Hepatocyte (in vitro differentiated cells): ENCODE results near the gene ETV6. TPM values are rescaled to one million over a fixed set of nuclear protein-coding genes. Genes with fewer than 3 reads are reported as not detected.

Experiments
- DNase-seq: peaks from one replicate; pipeline ENCODE4 v3.0.0-alpha.2; 2016; ENCODE audit warnings: low spot score
- H2AFZ ChIP-seq: fragments of 200-600 bp; sonication (generic); 2 replicates; pipeline ENCODE4 v1.6.0; 2016; ENCODE audit warnings: antibody characterized with exemption, mild to moderate bottlenecking
- H3K27ac ChIP-seq: fragments of 200-600 bp; sonication (generic); 2 replicates; pipeline ENCODE4 v1.5.1; 2016; ENCODE audit warnings: mild to moderate bottlenecking
- H3K27me3 ChIP-seq: fragments of 200-600 bp; sonication (generic); 2 replicates; pipeline ENCODE4 v1.6.1; 2016
- H3K36me3 ChIP-seq: fragments of 200-600 bp; sonication (generic); replicated peaks from 2 replicates; pipeline ENCODE4 v1.5.1; 2016; ENCODE audit warnings: low read depth; ENCODE audit not compliant: insufficient read depth
- H3K4me1 ChIP-seq: fragments of 200-600 bp; sonication (generic); 2 replicates; pipeline ENCODE4 v1.5.1; 2016; ENCODE audit warnings: mild to moderate bottlenecking, moderate library complexity; ENCODE audit not compliant: insufficient read depth
- H3K4me2 ChIP-seq: fragments of 200-600 bp; sonication (generic); 2 replicates; pipeline ENCODE4 v1.6.0; 2016
- H3K4me3 ChIP-seq: fragments of 200-600 bp; sonication (generic); 2 replicates; pipeline ENCODE4 v1.5.1; 2016; ENCODE audit warnings: mild to moderate bottlenecking
- H3K79me2 ChIP-seq: fragments of 200-600 bp; sonication (generic); 2 replicates; pipeline ENCODE4 v1.6.0; 2017; ENCODE audit warnings: mild to moderate bottlenecking
- H3K9me2 ChIP-seq: fragments of 200-600 bp; sonication (generic); replicated peaks from 2 replicates; pipeline ENCODE4 v1.6.0; 2017; ENCODE audit warnings: mild to moderate bottlenecking; ENCODE audit not compliant: insufficient read depth
- H3K9me3 ChIP-seq: fragments of 200-600 bp; sonication (generic); 2 replicates; pipeline ENCODE4 v1.5.1; 2016; ENCODE audit warnings: low read depth, mild to moderate bottlenecking
- H4K20me1 ChIP-seq: fragments of 200-600 bp; sonication (generic); 2 replicates; pipeline ENCODE4 v1.6.0; 2016; ENCODE audit warnings: mild to moderate bottlenecking; ENCODE audit not compliant: insufficient read depth, poor library complexity, severe bottlenecking
- EZH2 ChIP-seq: fragments of 200-600 bp; sonication (generic); IDR thresholded peaks from 2 replicates; pipeline ENCODE4 v1.6.1; 2016; ENCODE audit warnings: antibody characterized with exemption, mild to moderate bottlenecking, borderline replicate concordance
- EZH2phosphoT487 ChIP-seq: fragments of 200-600 bp; sonication (generic); IDR thresholded peaks from one replicate; pipeline ENCODE4 v1.6.1; 2018; ENCODE audit warnings: antibody characterized with exemption, mild to moderate bottlenecking, low read depth, moderate library complexity; ENCODE audit not compliant: unreplicated experiment, severe bottlenecking
- WGBS: methylation state at CpG from one replicate; pipeline ENCODE4 v1.1.6; 2016; ENCODE audit warnings: low lambda C conversion rate; ENCODE audit errors: missing lambda C conversion rate; 5-methylcytosine and 5-hydroxymethylcytosine counted together
- polyA plus RNA-seq: library from polyadenylated mRNA; unstranded; fragments of >200 nt; fragmentation: Nextera tagmentation; extraction: Ambion mirVana; gene quantifications from 2 replicates; pipeline ENCODE4 v1.2.1, GENCODE V29; 2016
- total RNA-seq: library from RNA; depleted of rRNA; stranded (reverse); fragments of >200 nt; gene quantifications from 2 replicates; pipeline ENCODE4 v1.2.3, GENCODE V29; 2014
- TF ChIP-seq, protein P1 (sequence below): fragments of 200-600 bp; sonication (generic); IDR thresholded peaks from 2 replicates; pipeline ENCODE4 v1.5.1; 2016; ENCODE audit warnings: antibody characterized with exemption, mild to moderate bottlenecking; ENCODE audit not compliant: poor library complexity

ETV6 gene
- total and polyA plus RNA-seq, 2 experiments from 2014 or later, result 8.0 to 9.7 TPM

DNA sequence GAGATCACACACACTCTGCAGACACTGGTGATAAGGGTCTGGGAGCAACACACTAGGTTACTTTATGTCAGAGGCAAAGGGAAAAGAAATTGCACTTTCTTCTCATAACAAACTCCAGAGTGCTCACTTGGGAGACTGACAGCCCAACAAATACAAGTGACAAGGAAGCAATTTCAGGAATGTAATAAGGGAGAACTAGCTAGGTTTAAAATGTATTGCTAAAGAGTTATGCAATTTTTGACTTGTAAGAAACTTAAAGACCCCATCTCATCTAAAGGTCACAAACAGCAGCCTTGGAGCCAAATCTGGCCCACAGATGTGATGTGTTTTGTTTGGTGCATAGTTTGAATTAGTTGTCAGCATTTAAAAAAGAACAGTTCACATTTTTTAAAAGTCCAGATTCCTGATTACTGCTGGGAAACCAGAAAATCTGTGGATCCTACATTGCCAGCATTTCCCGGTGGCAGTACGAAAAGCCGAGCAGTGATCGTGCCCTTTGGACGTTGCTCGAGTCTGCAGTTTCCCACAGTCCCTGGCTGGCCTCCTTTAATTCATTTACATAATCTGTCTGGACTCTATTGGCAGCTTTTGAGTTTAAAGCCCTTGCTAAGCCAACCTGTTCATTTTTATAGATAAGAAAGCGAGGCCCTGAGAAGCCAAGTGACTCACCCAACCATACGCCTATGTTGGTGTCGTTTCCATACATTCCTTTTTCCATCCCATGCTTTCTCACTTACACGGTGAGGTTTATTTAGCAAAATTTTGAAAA, 42.0 kb upstream of the ETV6 start:
- H4K20me1 ChIP-seq, result no peaks in the 10 kb centered on the region
- 19% methylated on average over 10 of the region's 10 CpGs for WGBS
- DNase-seq, result peak; percentile 79
- H3K27me3 ChIP-seq, result no peaks in the 10 kb centered on the region
- peak overlapping the region; percentile 52 for H3K27ac ChIP-seq
- peaks cover 12% of the 10 kb centered on the region for H3K4me1 ChIP-seq
- H3K4me3 ChIP-seq, result no peak overlapping the region
- TF ChIP-seq EZH2phosphoT487 (no peak), EZH2 (no peak)
- TF ChIP-seq, protein P1, sequence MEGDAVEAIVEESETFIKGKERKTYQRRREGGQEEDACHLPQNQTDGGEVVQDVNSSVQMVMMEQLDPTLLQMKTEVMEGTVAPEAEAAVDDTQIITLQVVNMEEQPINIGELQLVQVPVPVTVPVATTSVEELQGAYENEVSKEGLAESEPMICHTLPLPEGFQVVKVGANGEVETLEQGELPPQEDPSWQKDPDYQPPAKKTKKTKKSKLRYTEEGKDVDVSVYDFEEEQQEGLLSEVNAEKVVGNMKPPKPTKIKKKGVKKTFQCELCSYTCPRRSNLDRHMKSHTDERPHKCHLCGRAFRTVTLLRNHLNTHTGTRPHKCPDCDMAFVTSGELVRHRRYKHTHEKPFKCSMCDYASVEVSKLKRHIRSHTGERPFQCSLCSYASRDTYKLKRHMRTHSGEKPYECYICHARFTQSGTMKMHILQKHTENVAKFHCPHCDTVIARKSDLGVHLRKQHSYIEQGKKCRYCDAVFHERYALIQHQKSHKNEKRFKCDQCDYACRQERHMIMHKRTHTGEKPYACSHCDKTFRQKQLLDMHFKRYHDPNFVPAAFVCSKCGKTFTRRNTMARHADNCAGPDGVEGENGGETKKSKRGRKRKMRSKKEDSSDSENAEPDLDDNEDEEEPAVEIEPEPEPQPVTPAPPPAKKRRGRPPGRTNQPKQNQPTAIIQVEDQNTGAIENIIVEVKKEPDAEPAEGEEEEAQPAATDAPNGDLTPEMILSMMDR, result no peak
- no peaks in the 10 kb centered on the region for H3K9me3 ChIP-seq
- no peaks in the 10 kb centered on the region for H3K9me2 ChIP-seq
- peak overlapping the region; percentile 66 for H3K4me2 ChIP-seq
- no peaks in the 10 kb centered on the region for H3K36me3 ChIP-seq
- no peak overlapping the region for H2AFZ ChIP-seq
- H3K79me2 ChIP-seq, result no peaks in the 10 kb centered on the region

DNA sequence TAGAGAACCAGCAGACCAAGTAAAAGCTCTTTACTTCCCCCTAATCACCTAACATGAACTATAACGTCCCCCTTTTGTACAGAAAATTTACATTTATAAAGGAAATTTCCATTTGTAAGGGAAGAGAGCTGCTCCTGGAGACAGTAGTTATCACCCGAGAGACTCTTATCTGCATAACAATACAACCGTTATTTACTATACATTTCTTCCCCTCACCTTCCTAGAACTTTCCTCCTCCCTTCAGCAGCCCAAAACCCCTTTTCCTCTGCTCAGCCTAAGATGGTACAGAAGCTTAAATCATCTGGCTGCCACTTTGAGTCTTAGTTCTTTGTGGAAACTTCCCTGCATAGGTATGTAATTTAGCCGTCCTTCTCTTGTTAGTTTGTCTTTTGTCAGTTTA, 40.4 kb upstream of the ETV6 start:
- TF ChIP-seq EZH2 (no peak), EZH2phosphoT487 (no peak)
- TF ChIP-seq, protein P1, result no peak
- Histone ChIP-seq H3K27me3 (no peaks in the 10 kb centered on the region), H2AFZ (peak overlapping the region; percentile 26), H3K4me1 (peaks cover 12% of the 10 kb centered on the region), H4K20me1 (no peaks in the 10 kb centered on the region), H3K36me3 (no peaks in the 10 kb centered on the region), H3K9me3 (no peaks in the 10 kb centered on the region), H3K27ac (no peak overlapping the region), H3K9me2 (no peaks in the 10 kb centered on the region), H3K4me3 (no peak overlapping the region), H3K4me2 (no peak overlapping the region), H3K79me2 (no peaks in the 10 kb centered on the region)
- WGBS, result 64% methylated on average over 4 of the region's 4 CpGs
- DNase-seq, result no peak

GRCh38 chr12:11615481-11615880, 34.0 kb upstream of the ETV6 start:
- Histone ChIP-seq H3K36me3 (no peaks in the 10 kb centered on the region), H3K9me2 (no peaks in the 10 kb centered on the region), H3K27me3 (no peaks in the 10 kb centered on the region), H3K4me3 (no peak overlapping the region), H2AFZ (no peak overlapping the region), H3K4me2 (no peak overlapping the region), H3K9me3 (no peaks in the 10 kb centered on the region), H3K79me2 (no peaks in the 10 kb centered on the region), H3K4me1 (no peaks in the 10 kb centered on the region), H4K20me1 (no peaks in the 10 kb centered on the region), H3K27ac (no peak overlapping the region)
- WGBS, result 96% methylated on average over 1 of the region's 1 CpG
- DNase-seq, result no peak
- TF ChIP-seq EZH2 (no peak), EZH2phosphoT487 (no peak)
- TF ChIP-seq, protein P1, result no peak

- H3K27me3 ChIP-seq, result no peaks in the 10 kb centered on the region
- no peaks in the 10 kb centered on the region for H3K9me2 ChIP-seq
- H4K20me1 ChIP-seq, result no peaks in the 10 kb centered on the region
- no peak overlapping the region for H3K27ac ChIP-seq
- H3K4me3 ChIP-seq, result no peak overlapping the region
- H3K9me3 ChIP-seq, result no peaks in the 10 kb centered on the region
- H2AFZ ChIP-seq, result no peak overlapping the region
- H3K36me3 ChIP-seq, result no peaks in the 10 kb centered on the region
- no peak for DNase-seq
- no peak overlapping the region for H3K4me2 ChIP-seq
- H3K79me2 ChIP-seq, result no peaks in the 10 kb centered on the region
- TF ChIP-seq EZH2, result no peak
- TF ChIP-seq, protein P1, result no peak
- TF ChIP-seq EZH2phosphoT487, result no peak
- H3K4me1 ChIP-seq, result peaks cover 3% of the 10 kb centered on the region
Measured at GRCh38 chr12:11618046-11618445, 31.4 kb upstream of the ETV6 start.
